Lung (tissue), 12 donors: ENCODE data around the gene LRRC1. TPM values are rescaled to one million over a fixed set of nuclear protein-coding genes. Genes with fewer than 3 reads are reported as not detected.

Experiments used
- ATAC-seq: fragments of 200-7000 bp; cut with Tn5 transposase; one replicate; pipeline ENCODE4 v1.9.1; 2020; ENCODE audit warnings: moderate number of reproducible peaks; ENCODE audit not compliant: insufficient read depth, low FRiP score
- DNase-seq, 3 donors: peaks; one replicate each; pipeline ENCODE4 v3.0.0-alpha.2; 2013 to 2017
- H3K27ac ChIP-seq, 2 donors: one replicate each; pipeline ENCODE4 v1.5.1; 2013; ENCODE audit warnings: mild to moderate bottlenecking in 2 of 2, moderate library complexity in 2 of 2, control low read depth in 1 of 2, inconsistent platforms in 1 of 2, low read depth in 1 of 2, low read length in 1 of 2
- H3K27me3 ChIP-seq, 3 donors: one replicate each; pipeline ENCODE4 v1.5.1; 2013; ENCODE audit warnings: low read length in 2 of 3; ENCODE audit not compliant: control insufficient read depth in 3 of 3, insufficient read depth in 3 of 3
- H3K36me3 ChIP-seq, 4 donors: one replicate each; pipeline ENCODE4 v1.5.1; 2013; ENCODE audit warnings: low read length in 4 of 4, mild to moderate bottlenecking in 1 of 4, moderate library complexity in 1 of 4; ENCODE audit not compliant: control insufficient read depth in 4 of 4, insufficient read depth in 4 of 4
- H3K4me1 ChIP-seq, 5 donors: one replicate each; pipeline ENCODE4 v1.5.1; 2013; ENCODE audit warnings: low read length in 5 of 5, mild to moderate bottlenecking in 2 of 5, moderate library complexity in 1 of 5; ENCODE audit not compliant: control insufficient read depth in 5 of 5, insufficient read depth in 5 of 5
- H3K4me3 ChIP-seq: one replicate; pipeline ENCODE4 v1.5.1; 2013; ENCODE audit warnings: mild to moderate bottlenecking, control low read depth, moderate library complexity
- H3K9ac ChIP-seq, 2 donors: one replicate each; pipeline ENCODE4 v1.5.1; 2013; ENCODE audit warnings: low read length in 2 of 2, control low read depth in 1 of 2; ENCODE audit not compliant: insufficient read depth in 1 of 2
- H3K9me3 ChIP-seq, 4 donors: one replicate each; pipeline ENCODE4 v1.5.1; 2013; ENCODE audit warnings: low read length in 3 of 4, mild to moderate bottlenecking in 1 of 4, moderate library complexity in 1 of 4; ENCODE audit not compliant: control insufficient read depth in 4 of 4, insufficient read depth in 3 of 4
- WGBS, 2 donors: extraction: QIAGEN DNeasy Blood & Tissue Kit; methylation state at CpG; one replicate each; pipeline ENCODE4 v1.1.7; 2013; 5-methylcytosine and 5-hydroxymethylcytosine counted together
- polyA plus RNA-seq, 2 donors: library from polyadenylated mRNA; stranded (reverse); fragments of 200-250 nt; gene quantifications; one replicate each; pipeline ENCODE4 v1.2.1, GENCODE V29; 2013
- total RNA-seq, 2 donors: library from RNA; depleted of rRNA in 1 of 2; stranded (reverse); fragments of >200 nt in 1 of 2; gene quantifications; one replicate each; pipeline ENCODE4 v1.2.1, GENCODE V29; 2014 to 2021
- TF ChIP-seq, protein P1 (sequence below): IDR thresholded peaks from 2 replicates; pipeline ENCODE4 v1.5.1; 2012; ENCODE audit warnings: mild to moderate bottlenecking; ENCODE audit errors: control extremely low read depth, extremely low read depth
- donor health status: control.
- donor health status: control.
- donor health status: Bipolar disorder and iron deficiency.
- donor health status: healthy.
- donor health status: DM: yes; HTN: yes; CAD: no.

The LRRC1 gene
- total and polyA plus RNA-seq, 4 donors: 4.8 to 19.9 (median 9.9) TPM

DNA sequence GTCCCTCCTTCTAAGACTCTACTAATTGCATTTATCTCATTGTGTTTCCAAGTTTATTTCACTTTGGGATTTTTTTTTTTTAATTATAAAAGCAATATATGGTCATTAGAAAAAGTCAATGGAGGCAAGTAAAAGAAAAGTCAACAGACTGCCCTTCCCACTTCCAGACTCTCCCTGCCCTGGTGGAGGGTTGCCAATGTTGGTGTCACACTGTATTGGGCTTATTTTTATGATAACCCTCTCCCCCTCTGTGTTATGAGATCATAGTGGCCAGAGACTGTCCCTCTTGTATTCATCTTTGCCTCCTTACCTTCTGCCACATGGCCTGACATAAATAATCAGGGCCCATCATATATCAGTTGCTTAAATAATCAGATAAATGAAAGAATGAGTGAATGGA lies 63.4 kb downstream of the LRRC1 start:
- Histone ChIP-seq H3K4me1 (peaks cover 0 to 17% (median 5%) of the 10 kb centered on the region in 5 donors), H3K27ac (no peak overlapping the region), H3K27me3 (no peaks in the 10 kb centered on the region), H3K9ac (no peak overlapping the region), H3K36me3 (no peaks in the 10 kb centered on the region), H3K4me3 (no peak overlapping the region), H3K9me3 (no peaks in the 10 kb centered on the region)
- ATAC-seq: no peak
- DNase-seq: no peak
- TF ChIP-seq, protein P1, sequence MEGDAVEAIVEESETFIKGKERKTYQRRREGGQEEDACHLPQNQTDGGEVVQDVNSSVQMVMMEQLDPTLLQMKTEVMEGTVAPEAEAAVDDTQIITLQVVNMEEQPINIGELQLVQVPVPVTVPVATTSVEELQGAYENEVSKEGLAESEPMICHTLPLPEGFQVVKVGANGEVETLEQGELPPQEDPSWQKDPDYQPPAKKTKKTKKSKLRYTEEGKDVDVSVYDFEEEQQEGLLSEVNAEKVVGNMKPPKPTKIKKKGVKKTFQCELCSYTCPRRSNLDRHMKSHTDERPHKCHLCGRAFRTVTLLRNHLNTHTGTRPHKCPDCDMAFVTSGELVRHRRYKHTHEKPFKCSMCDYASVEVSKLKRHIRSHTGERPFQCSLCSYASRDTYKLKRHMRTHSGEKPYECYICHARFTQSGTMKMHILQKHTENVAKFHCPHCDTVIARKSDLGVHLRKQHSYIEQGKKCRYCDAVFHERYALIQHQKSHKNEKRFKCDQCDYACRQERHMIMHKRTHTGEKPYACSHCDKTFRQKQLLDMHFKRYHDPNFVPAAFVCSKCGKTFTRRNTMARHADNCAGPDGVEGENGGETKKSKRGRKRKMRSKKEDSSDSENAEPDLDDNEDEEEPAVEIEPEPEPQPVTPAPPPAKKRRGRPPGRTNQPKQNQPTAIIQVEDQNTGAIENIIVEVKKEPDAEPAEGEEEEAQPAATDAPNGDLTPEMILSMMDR: no peak

GRCh38 chr6:53858913-53859312 lies 64.1 kb downstream of the LRRC1 start:
- TF ChIP-seq, protein P1: no peak
- WGBS, 2 donors: 76 to 79% methylated on average over 3 of the region's 3 CpGs
- Histone ChIP-seq H3K9ac (no peak overlapping the region), H3K9me3 (no peaks in the 10 kb centered on the region), H3K36me3 (no peaks in the 10 kb centered on the region), H3K27me3 (no peaks in the 10 kb centered on the region), H3K4me3 (no peak overlapping the region), H3K4me1 (peaks cover 0 to 18% (median 9%) of the 10 kb centered on the region in 5 donors), H3K27ac (no peak overlapping the region)
- ATAC-seq (no peak), DNase-seq (no peak)

GRCh38 chr6:53860511-53860910 lies 65.7 kb downstream of the LRRC1 start:
- ATAC-seq (no peak), DNase-seq (no peak)
- H3K9me3 ChIP-seq: no peaks in the 10 kb centered on the region
- H3K9ac ChIP-seq: no peak overlapping the region
- H3K4me1 ChIP-seq: peaks cover 2 to 15% (median 9%) of the 10 kb centered on the region in 5 donors
- TF ChIP-seq, protein P1: no peak
- no peak overlapping the region for H3K4me3 ChIP-seq
- H3K36me3 ChIP-seq: no peaks in the 10 kb centered on the region
- WGBS, 2 donors: 99 to 100% methylated on average over 2 of the region's 2 CpGs
- no peaks in the 10 kb centered on the region for H3K27me3 ChIP-seq
- no peak overlapping the region for H3K27ac ChIP-seq

GRCh38 chr6:53861518-53861917 lies 66.7 kb downstream of the LRRC1 start:
- no peak for ATAC-seq
- TF ChIP-seq, protein P1: no peak
- WGBS, 2 donors: 91 to 92% methylated on average over 3 of the region's 3 CpGs
- no peaks in the 10 kb centered on the region for H3K9me3 ChIP-seq
- no peak overlapping the region for H3K4me3 ChIP-seq
- DNase-seq: no peak
- no peak overlapping the region for H3K27ac ChIP-seq
- H3K27me3 ChIP-seq: no peaks in the 10 kb centered on the region
- peaks cover 2 to 15% (median 4%) of the 10 kb centered on the region in 5 donors for H3K4me1 ChIP-seq
- no peak overlapping the region for H3K9ac ChIP-seq
- H3K36me3 ChIP-seq: no peaks in the 10 kb centered on the region
